GM12878 (cell line): ENCODE results near the gene MSX1.

Source experiments
- ASH2L ChIP-seq: fragments of 300-600, 200-600 bp; sonication (generic); IDR thresholded peaks from 2 replicates; pipeline ENCODE4 v1.6.1; 2017; ENCODE audit warnings: low read depth, mild to moderate bottlenecking, borderline replicate concordance
- CREB1 ChIP-seq: IDR thresholded peaks from 2 replicates; pipeline ENCODE4 v1.6.1; 2012; ENCODE audit warnings: low read depth, mild to moderate bottlenecking, inconsistent platforms
- EZH2 ChIP-seq: IDR thresholded peaks from 2 replicates; pipeline ENCODE4 v1.6.1; 2012; ENCODE audit warnings: low read depth, mild to moderate bottlenecking, control low read depth, inconsistent platforms, low read length, borderline replicate concordance; ENCODE audit not compliant: control insufficient read depth
- FOXM1 ChIP-seq: IDR thresholded peaks from 2 replicates; pipeline ENCODE4 v1.6.1; 2012; ENCODE audit warnings: low read depth, mild to moderate bottlenecking, inconsistent platforms, low read length, moderate library complexity
- HDAC6 ChIP-seq: fragments of 200-600 bp; sonication (generic); IDR thresholded peaks from one replicate; pipeline ENCODE4 v1.8.0; 2017; ENCODE audit warnings: antibody characterized with exemption; ENCODE audit not compliant: unreplicated experiment
- RAD21 ChIP-seq: IDR thresholded peaks from 2 replicates; pipeline ENCODE4 v1.6.1; 2011; ENCODE audit warnings: mild to moderate bottlenecking, low read depth, low read length, moderate library complexity; ENCODE audit not compliant: insufficient read depth
- TCF12 ChIP-seq: IDR thresholded peaks from 2 replicates; pipeline ENCODE4 v1.6.1; 2011; ENCODE audit warnings: low read depth, mild to moderate bottlenecking, low read length
- YBX1 ChIP-seq: fragments of 450-650 bp; IDR thresholded peaks from 2 replicates; pipeline ENCODE4 v1.6.1; 2016; ENCODE audit warnings: antibody characterized with exemption
- TF ChIP-seq, protein P1 (sequence below), 3 experiments: IDR thresholded peaks in 2 of 3; conservative IDR thresholded peaks in 1 of 3; 2 replicates each; pipeline ENCODE4 v1.5.1; 2011; ENCODE audit warnings: low read depth in 3 of 3, low read length in 3 of 3, mild to moderate bottlenecking in 3 of 3, control low read depth in 2 of 3, moderate library complexity in 2 of 3, inconsistent platforms in 1 of 3, mixed read lengths in 1 of 3; ENCODE audit not compliant: control insufficient read depth in 2 of 3, insufficient read depth in 1 of 3; ENCODE audit errors: extremely low read depth in 1 of 3

DNA sequence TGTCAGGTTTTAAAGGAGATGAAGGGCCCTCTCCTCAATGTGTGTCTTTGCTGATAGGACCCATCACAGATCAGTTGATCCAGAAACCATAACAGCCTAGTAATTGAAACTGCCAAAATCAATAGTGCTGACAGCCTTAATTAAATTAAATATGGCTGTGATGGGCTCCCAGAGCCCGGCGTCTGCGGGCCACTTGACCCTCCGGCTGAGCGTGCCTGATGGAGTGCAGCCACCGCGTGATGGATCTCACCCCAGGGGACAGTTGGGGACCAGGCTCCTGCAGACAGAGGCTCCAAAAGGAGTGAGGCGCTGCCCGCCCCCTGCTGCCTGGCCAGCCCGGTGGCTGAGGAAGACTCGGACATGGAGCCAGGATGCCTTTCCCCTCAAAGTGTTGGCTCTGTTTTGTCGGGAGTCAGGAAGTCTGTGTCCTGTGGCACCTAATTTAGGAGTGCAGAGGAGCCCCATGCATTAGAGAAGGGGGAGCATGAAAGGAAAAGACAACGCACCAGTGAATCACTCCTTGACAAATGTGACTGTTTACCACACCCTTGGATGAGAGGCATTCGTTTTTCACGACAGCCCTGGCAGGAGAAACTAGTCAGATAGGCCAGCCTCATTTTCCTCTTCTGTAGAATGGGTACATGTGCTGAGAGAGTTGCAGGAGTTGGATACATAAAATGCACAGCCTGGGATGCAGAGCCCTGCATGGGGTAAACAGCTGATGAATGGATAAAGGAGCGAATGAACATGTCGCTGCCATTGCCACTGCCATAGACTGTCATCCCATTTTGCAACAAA is 40.9 kb upstream of the MSX1 start:
- TF ChIP-seq ASH2L (no peak), YBX1 (no peak), CREB1 (no peak), HDAC6 (no peak), TCF12 (no peak), RAD21 (no peak), FOXM1 (no peak), EZH2 (no peak)
- TF ChIP-seq, protein P1, sequence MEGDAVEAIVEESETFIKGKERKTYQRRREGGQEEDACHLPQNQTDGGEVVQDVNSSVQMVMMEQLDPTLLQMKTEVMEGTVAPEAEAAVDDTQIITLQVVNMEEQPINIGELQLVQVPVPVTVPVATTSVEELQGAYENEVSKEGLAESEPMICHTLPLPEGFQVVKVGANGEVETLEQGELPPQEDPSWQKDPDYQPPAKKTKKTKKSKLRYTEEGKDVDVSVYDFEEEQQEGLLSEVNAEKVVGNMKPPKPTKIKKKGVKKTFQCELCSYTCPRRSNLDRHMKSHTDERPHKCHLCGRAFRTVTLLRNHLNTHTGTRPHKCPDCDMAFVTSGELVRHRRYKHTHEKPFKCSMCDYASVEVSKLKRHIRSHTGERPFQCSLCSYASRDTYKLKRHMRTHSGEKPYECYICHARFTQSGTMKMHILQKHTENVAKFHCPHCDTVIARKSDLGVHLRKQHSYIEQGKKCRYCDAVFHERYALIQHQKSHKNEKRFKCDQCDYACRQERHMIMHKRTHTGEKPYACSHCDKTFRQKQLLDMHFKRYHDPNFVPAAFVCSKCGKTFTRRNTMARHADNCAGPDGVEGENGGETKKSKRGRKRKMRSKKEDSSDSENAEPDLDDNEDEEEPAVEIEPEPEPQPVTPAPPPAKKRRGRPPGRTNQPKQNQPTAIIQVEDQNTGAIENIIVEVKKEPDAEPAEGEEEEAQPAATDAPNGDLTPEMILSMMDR (IDR thresholded peaks at IDR 0.05 in 2 of 3, conservative IDR thresholded peaks at IDR 0.05 in 1 of 3; ENCODE audit: control insufficient read depth in 2 of 3, extremely low read depth in 1 of 3, insufficient read depth in 1 of 3, low read depth in 3 of 3, low read length in 3 of 3): no peak
